ELR (cell line): Measurements from ENCODE around the gene FBXL14.

Experiments used
- DNase-seq: peaks from one replicate; pipeline ENCODE4 v3.0.0-alpha.2; 2015; ENCODE audit warnings: low read depth

The FBXL14 gene

GRCh38 chr12:1619587-1619986 lies 25.2 kb upstream of the FBXL14 start:
- DNase-seq = no peak

- DNase-seq = no peak
These were observed 24.8 kb upstream of the FBXL14 start for GRCh38 chr12:1619159-1619558.

GRCh38 chr12:1618489-1618888 lies 24.1 kb upstream of the FBXL14 start:
- no peak for DNase-seq

- no peak for DNase-seq
These were observed 22.1 kb upstream of the FBXL14 start for GRCh38 chr12:1616233-1617066.

- DNase-seq = no peak
These were observed 20.0 kb upstream of the FBXL14 start for GRCh38 chr12:1614360-1614759.

GRCh38 chr12:1613860-1614259 lies 19.5 kb upstream of the FBXL14 start:
- DNase-seq = no peak

- peak; percentile 83 for DNase-seq
These were observed 17.6 kb upstream of the FBXL14 start for GRCh38 chr12:1611803-1612572.

- DNase-seq = no peak
These were observed 15.8 kb upstream of the FBXL14 start for GRCh38 chr12:1610072-1610643.

GRCh38 chr12:1608713-1609119 lies 14.3 kb upstream of the FBXL14 start:
- DNase-seq = no peak

GRCh38 chr12:1607940-1608712 lies 13.7 kb upstream of the FBXL14 start:
- no peak for DNase-seq

GRCh38 chr12:1606021-1606622 lies 11.7 kb upstream of the FBXL14 start:
- DNase-seq = peak; percentile 97

GRCh38 chr12:1605129-1606020 lies 11.0 kb upstream of the FBXL14 start:
- DNase-seq = peak; percentile 91

- DNase-seq = peak; percentile 53
These were observed 10.1 kb upstream of the FBXL14 start for GRCh38 chr12:1604464-1604863.

- no peak for DNase-seq
These were observed 9.1 kb upstream of the FBXL14 start for GRCh38 chr12:1603269-1603993.

GRCh38 chr12:1602706-1603105 lies 8.3 kb upstream of the FBXL14 start:
- DNase-seq = peak; percentile 54

GRCh38 chr12:1598757-1599156 lies 4.4 kb upstream of the FBXL14 start:
- no peak for DNase-seq

GRCh38 chr12:1595690-1596347 lies 1.4 kb upstream of the FBXL14 start:
- peak; percentile 73 for DNase-seq

GRCh38 chr12:1595026-1595561 lies 713 bp upstream of the FBXL14 start:
- no peak for DNase-seq

GRCh38 chr12:1594006-1594260 lies 448 bp downstream of the FBXL14 start:
- DNase-seq = peak; percentile 82
